ENCODE data around the gene RIPOR1.
"Not testable (repeated sequence)": the region's sequence is repeated elsewhere in the genome, so short reads cannot be mapped to it uniquely, and the experiment has no call there.

The RIPOR1 gene, protein sequence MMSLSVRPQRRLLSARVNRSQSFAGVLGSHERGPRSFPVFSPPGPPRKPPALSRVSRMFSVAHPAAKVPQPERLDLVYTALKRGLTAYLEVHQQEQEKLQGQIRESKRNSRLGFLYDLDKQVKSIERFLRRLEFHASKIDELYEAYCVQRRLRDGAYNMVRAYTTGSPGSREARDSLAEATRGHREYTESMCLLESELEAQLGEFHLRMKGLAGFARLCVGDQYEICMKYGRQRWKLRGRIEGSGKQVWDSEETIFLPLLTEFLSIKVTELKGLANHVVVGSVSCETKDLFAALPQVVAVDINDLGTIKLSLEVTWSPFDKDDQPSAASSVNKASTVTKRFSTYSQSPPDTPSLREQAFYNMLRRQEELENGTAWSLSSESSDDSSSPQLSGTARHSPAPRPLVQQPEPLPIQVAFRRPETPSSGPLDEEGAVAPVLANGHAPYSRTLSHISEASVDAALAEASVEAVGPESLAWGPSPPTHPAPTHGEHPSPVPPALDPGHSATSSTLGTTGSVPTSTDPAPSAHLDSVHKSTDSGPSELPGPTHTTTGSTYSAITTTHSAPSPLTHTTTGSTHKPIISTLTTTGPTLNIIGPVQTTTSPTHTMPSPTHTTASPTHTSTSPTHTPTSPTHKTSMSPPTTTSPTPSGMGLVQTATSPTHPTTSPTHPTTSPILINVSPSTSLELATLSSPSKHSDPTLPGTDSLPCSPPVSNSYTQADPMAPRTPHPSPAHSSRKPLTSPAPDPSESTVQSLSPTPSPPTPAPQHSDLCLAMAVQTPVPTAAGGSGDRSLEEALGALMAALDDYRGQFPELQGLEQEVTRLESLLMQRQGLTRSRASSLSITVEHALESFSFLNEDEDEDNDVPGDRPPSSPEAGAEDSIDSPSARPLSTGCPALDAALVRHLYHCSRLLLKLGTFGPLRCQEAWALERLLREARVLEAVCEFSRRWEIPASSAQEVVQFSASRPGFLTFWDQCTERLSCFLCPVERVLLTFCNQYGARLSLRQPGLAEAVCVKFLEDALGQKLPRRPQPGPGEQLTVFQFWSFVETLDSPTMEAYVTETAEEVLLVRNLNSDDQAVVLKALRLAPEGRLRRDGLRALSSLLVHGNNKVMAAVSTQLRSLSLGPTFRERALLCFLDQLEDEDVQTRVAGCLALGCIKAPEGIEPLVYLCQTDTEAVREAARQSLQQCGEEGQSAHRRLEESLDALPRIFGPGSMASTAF

DNA sequence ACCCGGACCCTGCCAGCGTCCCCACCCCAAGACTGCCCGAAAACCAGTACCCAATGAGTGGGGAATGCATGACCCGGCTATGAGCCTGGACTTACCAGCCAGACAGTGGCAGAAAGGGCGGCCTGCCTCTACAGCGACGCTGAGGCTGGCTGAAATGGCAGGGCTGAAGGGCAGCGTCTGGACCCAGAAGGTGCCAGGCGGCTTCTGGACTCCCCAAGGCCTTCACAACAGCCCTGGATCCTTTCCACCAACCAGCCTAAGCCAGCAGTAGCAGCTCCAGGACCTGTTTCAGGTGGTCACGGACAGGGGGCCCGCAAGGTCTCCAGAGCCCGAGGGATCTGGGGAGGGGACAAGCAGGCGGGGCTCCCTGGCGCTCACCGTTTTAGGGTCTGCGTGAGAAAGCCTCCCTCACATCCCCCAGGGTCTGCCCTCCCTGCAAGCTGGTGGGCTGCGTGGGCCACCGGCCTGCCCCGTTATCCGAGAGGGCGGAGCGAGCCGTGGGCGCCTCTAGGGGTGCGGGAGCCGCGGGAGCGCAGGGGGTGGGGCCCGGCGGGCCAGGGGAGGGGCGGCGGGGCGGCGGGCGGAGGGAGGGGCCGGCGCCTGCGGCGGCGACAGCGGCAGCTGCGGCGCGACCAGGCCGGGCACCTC is at the start of gene RIPOR1:
Gene RIPOR1, plus strand, starts transcription at position 608 of the 648 bp plus-strand sequence. CDS start 9,618 bp downstream, outside the sequence.
- DNase-seq (ENCODE audit: low spot score), result peak; percentile 94

DNA sequence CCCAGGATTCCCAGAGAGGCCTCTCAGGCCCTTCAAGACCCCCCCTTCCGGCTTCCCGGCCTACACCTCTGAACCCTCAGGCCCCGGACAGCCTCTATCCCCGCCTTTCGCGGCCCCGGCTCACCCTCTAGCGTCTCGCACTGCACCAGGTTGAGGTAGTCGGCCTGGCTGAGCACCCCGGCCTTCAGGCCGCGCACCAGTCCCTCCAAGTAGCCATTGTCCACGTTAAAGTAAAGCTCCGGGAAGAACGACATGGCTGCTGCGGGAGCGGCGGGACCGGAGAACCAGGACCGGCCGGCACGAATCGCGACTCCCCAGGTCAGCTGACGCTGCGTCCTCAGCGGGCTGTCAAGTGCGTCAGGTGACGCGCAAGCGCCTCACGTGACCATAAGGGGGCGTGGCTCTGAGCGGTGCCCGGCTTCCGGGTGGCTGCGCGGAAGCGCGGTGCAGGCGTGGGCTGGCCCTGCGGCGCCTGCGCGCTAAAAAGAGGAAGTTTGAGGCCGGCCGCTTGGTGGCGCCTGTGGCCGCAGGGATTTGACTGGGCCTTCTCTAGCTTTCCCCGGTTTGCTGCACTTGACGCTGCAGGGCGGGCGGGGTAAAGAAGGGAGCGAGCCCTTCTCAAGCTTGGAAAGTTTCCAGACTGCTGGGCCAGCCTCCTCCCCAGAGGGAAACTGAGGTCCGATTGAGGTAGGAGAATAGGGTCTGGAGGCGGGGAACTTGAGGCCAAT is 47.6 kb upstream of the RIPOR1 start, which contains the start of gene ATP6V0D1:
Gene ATP6V0D1, minus strand, starts transcription at position 325 of the 728 bp plus-strand sequence. Its CDS starts 71 bp downstream, at position 254.
- DNase-seq (ENCODE audit: low spot score), result peak; percentile 99

GRCh38 chr16:67481561-67482232 is 46.9 kb upstream of the RIPOR1 start:
- no peak for DNase-seq (ENCODE audit: low spot score)

DNA sequence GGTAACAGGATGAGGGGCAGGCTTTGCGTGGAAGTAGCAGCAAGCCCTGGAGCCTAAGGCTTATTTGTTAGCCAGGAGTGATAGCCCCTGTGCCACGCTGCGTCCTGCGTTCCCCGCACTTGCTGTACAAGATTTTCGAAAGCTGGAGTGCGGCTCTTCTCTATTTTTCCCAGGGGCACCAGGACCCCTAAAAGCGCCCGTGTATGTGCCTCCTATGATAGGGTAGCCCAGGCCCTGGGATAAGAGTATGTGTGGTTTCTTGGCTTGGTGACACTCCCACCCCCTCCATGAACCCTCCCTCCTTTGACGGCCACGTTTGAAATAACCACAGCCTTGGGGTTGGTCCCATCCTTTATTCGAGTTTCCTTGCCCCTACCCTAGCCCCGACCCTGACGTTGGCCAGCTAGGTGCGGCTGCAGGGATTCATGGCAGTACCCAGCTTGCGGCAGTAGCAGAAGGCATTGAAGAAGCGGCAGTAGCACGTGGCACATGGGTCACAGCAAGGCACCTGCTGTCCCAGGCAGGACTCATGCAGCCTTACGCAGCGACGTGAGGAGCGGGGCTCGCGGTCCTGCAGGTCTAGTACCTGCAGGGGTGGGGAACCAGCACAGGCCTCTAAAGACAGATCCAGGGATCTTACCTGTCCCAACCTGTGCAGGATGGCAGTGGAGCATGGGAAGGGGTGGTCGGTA is 46.2 kb upstream of the RIPOR1 start:
- DNase-seq (ENCODE audit: low spot score), result no peak

DNA sequence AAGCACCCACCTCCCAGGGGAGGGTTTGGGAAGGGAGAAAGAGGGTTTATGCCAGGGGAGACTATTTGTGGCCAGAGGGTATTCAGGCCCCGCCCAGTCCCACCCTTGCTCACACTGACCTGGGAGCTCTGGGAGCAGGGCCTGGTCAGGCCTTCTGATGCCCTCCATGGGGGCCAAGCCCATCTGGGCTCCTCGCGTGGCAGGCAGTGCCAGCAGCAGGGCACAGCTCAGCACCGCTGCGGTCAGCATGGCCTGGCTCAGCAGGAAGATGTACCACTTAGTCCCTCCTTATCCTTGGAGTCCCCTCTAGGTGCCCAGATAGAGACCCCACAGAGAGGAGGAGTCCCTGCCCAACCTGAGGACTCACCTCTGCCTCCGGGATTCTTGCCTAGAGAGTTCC is 45.5 kb upstream of the RIPOR1 start, which contains the start of gene AGRP:
Gene AGRP, minus strand, starts transcription at position 398 of the 400 bp plus-strand sequence. Its CDS starts 149 bp downstream, at position 249.
- no peak for DNase-seq (ENCODE audit: low spot score)

GRCh38 chr16:67483731-67484525 is 44.7 kb upstream of the RIPOR1 start:
- no peak for DNase-seq (ENCODE audit: low spot score)

DNA sequence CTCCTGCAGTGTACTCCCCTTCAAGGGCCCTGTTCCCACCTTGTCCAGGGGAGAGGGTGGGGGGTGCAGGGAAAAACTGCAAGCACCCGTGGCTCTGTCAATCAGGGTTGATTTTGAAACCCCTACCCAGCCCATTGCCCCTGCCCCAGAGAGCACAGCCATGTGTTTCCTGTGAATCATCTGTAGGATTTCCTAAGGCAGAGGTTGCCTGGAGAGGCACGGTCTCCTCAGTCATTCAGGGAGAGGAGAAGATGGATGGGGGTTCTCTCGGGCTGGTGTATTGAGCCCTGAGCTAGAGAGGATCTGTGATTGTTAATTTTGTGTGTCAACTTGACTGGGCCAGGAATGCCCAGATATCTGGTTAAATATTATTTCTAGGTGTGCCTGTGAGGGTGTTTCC is 41.8 kb upstream of the RIPOR1 start:
- DNase-seq (ENCODE audit: low spot score), result no peak

DNA sequence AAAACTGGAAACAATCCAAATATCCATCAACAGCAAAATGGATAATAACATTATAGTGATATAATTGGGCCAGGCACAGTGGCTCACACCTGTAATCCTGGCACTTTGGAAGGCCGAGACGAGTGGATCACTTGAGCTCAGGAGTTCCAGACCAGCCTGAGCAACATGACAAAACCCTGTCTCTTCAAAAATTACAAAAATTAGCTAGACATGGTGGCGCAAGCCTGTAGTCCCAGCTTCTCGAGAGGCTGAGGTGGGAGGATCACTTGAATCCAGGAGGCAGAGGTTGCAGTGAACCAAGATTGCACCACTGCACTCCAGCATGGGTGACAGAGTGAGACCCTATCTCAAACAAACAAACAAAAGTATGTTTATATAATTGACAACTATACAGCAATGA is 41.1 kb upstream of the RIPOR1 start:
- DNase-seq (ENCODE audit: low spot score), result not testable (repeated sequence)

DNA sequence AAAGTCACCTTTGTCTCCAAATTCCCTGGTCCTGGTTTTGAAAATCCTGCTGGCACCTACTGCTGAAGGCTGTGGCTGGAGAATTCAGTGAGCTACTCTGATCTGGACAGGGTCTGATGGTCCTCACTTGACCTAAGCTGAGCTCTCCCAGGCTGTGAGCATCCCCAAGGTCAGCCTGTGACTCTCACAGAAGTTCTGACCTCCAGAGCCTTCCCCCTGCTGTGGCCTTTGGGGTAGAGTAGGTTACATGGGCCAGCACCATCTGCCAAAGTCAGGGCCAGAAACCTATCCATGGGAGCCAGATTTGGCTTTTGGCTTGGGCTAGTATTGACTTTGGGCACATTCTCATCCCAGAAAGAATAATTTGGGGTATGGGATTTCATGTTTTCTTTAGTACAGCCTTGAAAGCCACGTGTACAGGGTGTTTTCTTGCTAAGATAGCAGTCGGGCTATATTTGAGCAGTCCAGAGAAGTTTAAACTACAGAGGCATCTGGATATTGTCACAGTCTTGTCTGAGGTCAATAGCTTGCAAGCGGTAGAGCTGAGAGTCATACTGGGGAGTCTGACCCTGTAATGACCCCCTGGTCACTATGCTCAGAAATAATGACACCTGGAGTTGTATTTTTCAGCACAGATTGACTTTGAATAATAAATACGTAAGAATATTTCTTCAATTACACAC is 39.1 kb upstream of the RIPOR1 start:
- no peak for DNase-seq (ENCODE audit: low spot score)

GRCh38 chr16:67490335-67491096 is 38.1 kb upstream of the RIPOR1 start:
- DNase-seq (ENCODE audit: low spot score), result peak; percentile 39

DNA sequence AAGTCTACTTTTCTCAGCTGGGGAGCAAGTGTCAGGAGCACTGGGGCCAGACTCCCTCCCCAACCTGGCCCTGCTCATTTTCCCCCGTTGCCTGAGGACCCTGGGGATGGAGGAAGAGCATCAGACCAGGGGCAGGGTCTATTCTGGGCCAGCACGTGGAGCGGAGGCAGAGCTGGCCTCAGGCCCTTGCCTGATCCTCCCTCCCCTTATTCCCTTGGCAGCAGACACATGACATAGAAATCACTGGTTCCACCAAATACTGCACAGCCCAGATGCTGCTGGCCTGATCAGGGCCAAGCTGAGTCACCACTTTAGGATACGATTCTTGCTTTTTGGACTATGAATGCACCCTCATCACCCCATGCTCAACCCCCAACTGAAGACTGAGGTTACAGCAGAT is 29.5 kb upstream of the RIPOR1 start:
- DNase-seq (ENCODE audit: low spot score), result peak; percentile 77

GRCh38 chr16:67504031-67505021 is 24.3 kb upstream of the RIPOR1 start:
- no peak for DNase-seq (ENCODE audit: low spot score)

GRCh38 chr16:67506468-67506867 is 22.2 kb upstream of the RIPOR1 start:
- no peak for DNase-seq (ENCODE audit: low spot score)

GRCh38 chr16:67509016-67509415 is 19.6 kb upstream of the RIPOR1 start:
- no peak for DNase-seq (ENCODE audit: low spot score)

DNA sequence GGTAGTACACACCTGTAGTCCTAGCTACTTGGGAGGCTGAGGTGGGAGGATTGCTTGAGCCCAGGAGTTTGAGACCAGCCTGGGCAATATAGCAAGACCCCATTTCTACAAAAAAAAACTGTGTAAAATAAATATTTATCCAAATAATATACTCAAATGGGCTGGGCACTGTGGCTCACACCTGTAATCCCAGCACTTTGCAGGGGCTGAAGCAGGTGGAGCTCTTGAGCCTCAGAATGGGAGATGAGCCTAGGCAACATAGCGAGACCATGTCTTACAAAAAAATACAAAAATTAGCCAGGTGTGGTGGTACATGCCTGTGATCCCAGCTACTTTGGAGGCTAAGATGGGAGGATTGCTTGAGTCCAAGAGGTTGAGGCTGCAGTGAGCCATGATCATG is 14.7 kb upstream of the RIPOR1 start:
- not testable (repeated sequence) for DNase-seq (ENCODE audit: low spot score)

- DNase-seq (ENCODE audit: low spot score), result peak; percentile 67
Measured at GRCh38 chr16:67514382-67514828, 14.2 kb upstream of the RIPOR1 start.
